H1 (cell line): Measurements from ENCODE around the gene YWHAE. TPM values are rescaled to one million over a fixed set of nuclear protein-coding genes. Genes with fewer than 3 reads are reported as not detected.

Experiments used
- ATF2 ChIP-seq: IDR thresholded peaks from 2 replicates; pipeline ENCODE4 v1.6.1; 2012; ENCODE audit warnings: low read length, inconsistent platforms
- ATF3 ChIP-seq: IDR thresholded peaks from 2 replicates; pipeline ENCODE4 v1.6.1; 2011; ENCODE audit warnings: low read depth, mild to moderate bottlenecking, low read length; ENCODE audit not compliant: insufficient read depth
- CHD7 ChIP-seq: fragments of 300-600 bp; sonication (generic); IDR thresholded peaks from 2 replicates; pipeline ENCODE4 v1.7.1; 2012; ENCODE audit warnings: low read length, moderate library complexity, mild to moderate bottlenecking, inconsistent platforms; ENCODE audit not compliant: insufficient replicate concordance
- HDAC2 ChIP-seq, 2 experiments: fragments of 300-600 bp in 1 of 2; sonication (generic) in 1 of 2; IDR thresholded peaks; 2 replicates each; pipeline ENCODE4 v1.6.1; 2011 to 2012; ENCODE audit warnings: low read depth in 2 of 2, low read length in 2 of 2, mild to moderate bottlenecking in 2 of 2, moderate library complexity in 2 of 2, borderline replicate concordance in 1 of 2, inconsistent platforms in 1 of 2
- KDM4A ChIP-seq: IDR thresholded peaks from one replicate; pipeline ENCODE4 v1.7.1; 2012; ENCODE audit warnings: low read depth, mild to moderate bottlenecking, moderate library complexity, low read length, inconsistent platforms; ENCODE audit not compliant: severe bottlenecking
- RNF2 ChIP-seq: fragments of 200-900, 300-1000 bp; sonication (generic); IDR thresholded peaks from 2 replicates; pipeline ENCODE4 v1.7.1; 2016; ENCODE audit warnings: borderline replicate concordance, low read depth, mild to moderate bottlenecking, antibody characterized with exemption, low read length; ENCODE audit not compliant: poor library complexity, severe bottlenecking; ENCODE audit errors: missing control alignments
- RXRA ChIP-seq: IDR thresholded peaks from 2 replicates; pipeline ENCODE4 v1.6.1; 2011; ENCODE audit warnings: low read depth, mild to moderate bottlenecking, low read length, moderate library complexity; ENCODE audit not compliant: insufficient read depth
- TCF12 ChIP-seq: IDR thresholded peaks from 2 replicates; pipeline ENCODE4 v1.6.1; 2011; ENCODE audit warnings: low read depth, mild to moderate bottlenecking, low read length
- polyA plus RNA-seq, 7 experiments: library from polyadenylated mRNA; depleted of rRNA in 3 of 7; stranded (reverse) in 5 of 7; unstranded in 2 of 7; fragments of >200 nt in 5 of 7; fragments of 200-250 nt in 2 of 7; gene quantifications; 1 replicate in 5 of 7; 2 replicates in 1 of 7; 4 replicates in 1 of 7; pipeline versions ENCODE4 v1.2.1 to v1.2.3, GENCODE V29; 2011 to 2013; ENCODE audit warnings: missing spikeins in 2 of 7, mixed read lengths in 2 of 7
- total RNA-seq: library from RNA; stranded (reverse); fragmentation: NEBNext Ultra II Directional; extraction: Animal tissue kit (Norgen Biotek cat#: 25700); gene quantifications from 2 replicates; pipeline ENCODE4 v1.2.1, GENCODE V29; 2021

YWHAE gene
- total and polyA plus RNA-seq, 2 of the 8 experiments (the other 6 are each of a cell fraction or from before 2014, with no cell fraction given) = 559 to 1,186 TPM

GRCh38 chr17:1385861-1386260 is 14.2 kb downstream of the YWHAE start (continued):
- TF ChIP-seq CHD7 (no peak), HDAC2 (IDR thresholded peaks at IDR 0.05; ENCODE audit: borderline replicate concordance in 1 of 2, low read depth in 2 of 2, low read length in 2 of 2) (no peak), ATF3 (no peak), KDM4A (no peak), RXRA (no peak), TCF12 (no peak), RNF2 (no peak), ATF2 (no peak)
